Tibial nerve (tissue), 4 donors: Measurements from ENCODE around the gene PAX8. TPM values are rescaled to one million over a fixed set of nuclear protein-coding genes. Genes with fewer than 3 reads are reported as not detected.

Experiments used
- DNase-seq, 2 donors: peaks; one replicate each; pipeline ENCODE4 v3.0.0-alpha.2; 2019; ENCODE audit warnings: low spot score in 2 of 2
- H3K27ac ChIP-seq, 4 donors: fragments of 200-600 bp; sonication (generic) in 3 of 4; one replicate each; pipeline ENCODE4 v1.5.1; 2017 to 2019; ENCODE audit warnings: mild to moderate bottlenecking in 1 of 4
- H3K27me3 ChIP-seq, 2 donors: fragments of 200-600 bp; sonication (generic) in 1 of 2; one replicate each; pipeline versions ENCODE4 v1.5.1 to v1.6.0; 2017 to 2019
- H3K36me3 ChIP-seq, 3 donors: fragments of 200-600 bp; sonication (generic); one replicate each; pipeline ENCODE4 v1.5.1; 2018 to 2019
- H3K4me1 ChIP-seq, 4 donors: fragments of 200-600 bp; sonication (generic) in 3 of 4; one replicate each; pipeline ENCODE4 v1.5.1; 2017 to 2019
- H3K4me3 ChIP-seq, 4 donors: fragments of 200-600 bp; sonication (generic) in 3 of 4; one replicate each; pipeline ENCODE4 v1.5.1; 2017 to 2019; ENCODE audit warnings: mild to moderate bottlenecking in 1 of 4, moderate library complexity in 1 of 4
- H3K9me3 ChIP-seq, 4 donors: fragments of 200-600 bp; sonication (generic) in 3 of 4; one replicate each; pipeline ENCODE4 v1.5.1; 2017 to 2019
- CTCF ChIP-seq, 5 experiments: fragments of 200-600 bp in 3 of 5; fragments of 450-650 bp in 2 of 5; sonication (generic) in 3 of 5; IDR thresholded peaks; one replicate each; pipeline ENCODE4 v1.5.1; 2016 to 2019; ENCODE audit warnings: antibody characterized with exemption in 5 of 5, mild to moderate bottlenecking in 3 of 5, moderate library complexity in 2 of 5
- EP300 ChIP-seq, 2 donors: sonication (generic); formaldehyde crosslinking; IDR thresholded peaks; one replicate each; pipeline ENCODE4 v1.6.1; 2017; ENCODE audit warnings: antibody characterized with exemption in 2 of 2, mild to moderate bottlenecking in 1 of 2
- POLR2A ChIP-seq, 2 donors: fragments of 450-650 bp; IDR thresholded peaks; one replicate each; pipeline ENCODE4 v1.6.1; 2017; ENCODE audit warnings: antibody characterized with exemption in 2 of 2, mild to moderate bottlenecking in 2 of 2, moderate library complexity in 2 of 2
- WGBS, 2 donors: methylation state at CpG; one replicate each; pipeline ENCODE4 v1.1.5; 2018; 5-methylcytosine and 5-hydroxymethylcytosine counted together
- total RNA-seq, 4 donors: library from RNA; depleted of rRNA; stranded (reverse); fragments of >200 nt; gene quantifications; one replicate each; pipeline ENCODE4 v1.1.0, GENCODE V29; 2016

Gene PAX8
- total RNA-seq, 4 donors from 2014 or later: 2.2 to 11.4 (median 5.2) TPM

GRCh38 chr2:113218283-113219091 is 60.2 kb downstream of the PAX8 start:
- Histone ChIP-seq H3K4me3 (no peak overlapping the region), H3K9me3 (no peaks in the 10 kb centered on the region), H3K36me3 (no peaks in the 10 kb centered on the region), H3K27ac (peak overlapping the region; percentile 68 to 95 (median 83)), H3K4me1 (peaks cover 0 to 60% (median 36%) of the 10 kb centered on the region in 4 donors), H3K27me3 (no peaks in the 10 kb centered on the region)
- peak; percentile 82 to 84 for DNase-seq
- TF ChIP-seq POLR2A (IDR thresholded peaks at IDR 0.05): no peak
- TF ChIP-seq EP300 (IDR thresholded peaks at IDR 0.05): peak in 1 of 2 donors; percentile 69
- peak in 2 of 5 experiments; percentile 24 to 29 for TF ChIP-seq CTCF (IDR thresholded peaks at IDR 0.05)
- 36% methylated on average over 8 of the region's 8 CpGs for WGBS, 2 donors

GRCh38 chr2:113217455-113218282 is 61.1 kb downstream of the PAX8 start:
- no peak for TF ChIP-seq POLR2A (IDR thresholded peaks at IDR 0.05)
- TF ChIP-seq EP300 (IDR thresholded peaks at IDR 0.05): no peak
- no peak for TF ChIP-seq CTCF (IDR thresholded peaks at IDR 0.05)
- Histone ChIP-seq H3K9me3 (no peaks in the 10 kb centered on the region), H3K4me1 (peaks cover 0 to 68% (median 40%) of the 10 kb centered on the region in 4 donors), H3K27me3 (no peaks in the 10 kb centered on the region), H3K36me3 (no peaks in the 10 kb centered on the region), H3K4me3 (no peak overlapping the region), H3K27ac (peak overlapping the region; percentile 39 to 95 (median 83))
- 66 to 70% methylated on average over 14 to 15 of the region's 15 CpGs for WGBS, 2 donors
- no peak for DNase-seq

GRCh38 chr2:113216891-113217454 is 61.7 kb downstream of the PAX8 start:
- H3K9me3 ChIP-seq: no peaks in the 10 kb centered on the region
- DNase-seq: no peak
- no peak overlapping the region for H3K4me3 ChIP-seq
- H3K36me3 ChIP-seq: no peaks in the 10 kb centered on the region
- H3K4me1 ChIP-seq: peaks cover 0 to 75% (median 46%) of the 10 kb centered on the region in 4 donors
- no peak for TF ChIP-seq EP300 (IDR thresholded peaks at IDR 0.05)
- TF ChIP-seq CTCF (IDR thresholded peaks at IDR 0.05): peak in 1 of 5 experiments; percentile 7
- TF ChIP-seq POLR2A (IDR thresholded peaks at IDR 0.05): no peak
- peak overlapping the region; percentile 39 to 95 (median 83) for H3K27ac ChIP-seq
- no peaks in the 10 kb centered on the region for H3K27me3 ChIP-seq
- WGBS, 2 donors: 33 to 42% methylated on average over 6 of the region's 6 CpGs

- H3K4me3 ChIP-seq: no peak overlapping the region
- WGBS, 2 donors: 93 to 98% methylated on average over 1 to 2 of the region's 2 CpGs
- no peaks in the 10 kb centered on the region for H3K27me3 ChIP-seq
- H3K36me3 ChIP-seq: no peaks in the 10 kb centered on the region
- peaks cover 0 to 82% (median 52%) of the 10 kb centered on the region in 4 donors for H3K4me1 ChIP-seq
- TF ChIP-seq POLR2A (IDR thresholded peaks at IDR 0.05) (no peak), CTCF (IDR thresholded peaks at IDR 0.05) (no peak), EP300 (IDR thresholded peaks at IDR 0.05) (no peak)
- no peaks in the 10 kb centered on the region for H3K9me3 ChIP-seq
- peak overlapping the region; percentile 39 to 95 (median 83) for H3K27ac ChIP-seq
- no peak for DNase-seq
Measured at GRCh38 chr2:113216321-113216720, 62.4 kb downstream of the PAX8 start.
